Measurements from ENCODE around the gene SLC35F4.

Gene SLC35F4

DNA sequence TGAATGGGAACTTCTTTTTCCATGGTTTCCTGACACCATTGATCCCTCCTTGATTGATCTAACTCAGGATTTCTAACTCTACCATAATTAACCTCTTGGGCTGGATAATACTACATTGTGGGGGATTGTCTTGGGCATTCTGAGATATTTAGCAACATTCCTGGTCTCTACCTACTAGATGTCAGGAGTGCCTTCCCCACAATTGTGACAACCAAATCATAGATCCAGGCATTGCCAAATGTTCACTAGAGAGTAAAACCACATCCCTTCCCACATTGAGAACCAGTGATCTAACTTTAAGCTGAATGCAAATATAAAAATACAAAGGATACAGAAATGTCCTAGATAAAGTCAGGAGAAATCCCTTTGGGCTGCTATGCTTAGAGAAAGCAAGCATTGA, 335.3 kb downstream of the SLC35F4 start:
- Histone ChIP-seq H3K4me3 (replicated peaks; ENCODE audit: insufficient read depth, low read length) (no peak overlapping the region), H3K27ac (replicated peaks) (no peak overlapping the region), H3K27me3 (ENCODE audit: insufficient read depth, poor library complexity, severe bottlenecking) (no peaks in the 10 kb centered on the region)
- TF ChIP-seq POLR2AphosphoS5 (IDR thresholded peaks at IDR 0.05; ENCODE audit: low read depth) (no peak), GABPA (IDR thresholded peaks at IDR 0.05; ENCODE audit: low read depth) (no peak), SPI1 (IDR thresholded peaks at IDR 0.05; ENCODE audit: borderline replicate concordance, low read depth) (no peak)
- TF ChIP-seq, protein P1, sequence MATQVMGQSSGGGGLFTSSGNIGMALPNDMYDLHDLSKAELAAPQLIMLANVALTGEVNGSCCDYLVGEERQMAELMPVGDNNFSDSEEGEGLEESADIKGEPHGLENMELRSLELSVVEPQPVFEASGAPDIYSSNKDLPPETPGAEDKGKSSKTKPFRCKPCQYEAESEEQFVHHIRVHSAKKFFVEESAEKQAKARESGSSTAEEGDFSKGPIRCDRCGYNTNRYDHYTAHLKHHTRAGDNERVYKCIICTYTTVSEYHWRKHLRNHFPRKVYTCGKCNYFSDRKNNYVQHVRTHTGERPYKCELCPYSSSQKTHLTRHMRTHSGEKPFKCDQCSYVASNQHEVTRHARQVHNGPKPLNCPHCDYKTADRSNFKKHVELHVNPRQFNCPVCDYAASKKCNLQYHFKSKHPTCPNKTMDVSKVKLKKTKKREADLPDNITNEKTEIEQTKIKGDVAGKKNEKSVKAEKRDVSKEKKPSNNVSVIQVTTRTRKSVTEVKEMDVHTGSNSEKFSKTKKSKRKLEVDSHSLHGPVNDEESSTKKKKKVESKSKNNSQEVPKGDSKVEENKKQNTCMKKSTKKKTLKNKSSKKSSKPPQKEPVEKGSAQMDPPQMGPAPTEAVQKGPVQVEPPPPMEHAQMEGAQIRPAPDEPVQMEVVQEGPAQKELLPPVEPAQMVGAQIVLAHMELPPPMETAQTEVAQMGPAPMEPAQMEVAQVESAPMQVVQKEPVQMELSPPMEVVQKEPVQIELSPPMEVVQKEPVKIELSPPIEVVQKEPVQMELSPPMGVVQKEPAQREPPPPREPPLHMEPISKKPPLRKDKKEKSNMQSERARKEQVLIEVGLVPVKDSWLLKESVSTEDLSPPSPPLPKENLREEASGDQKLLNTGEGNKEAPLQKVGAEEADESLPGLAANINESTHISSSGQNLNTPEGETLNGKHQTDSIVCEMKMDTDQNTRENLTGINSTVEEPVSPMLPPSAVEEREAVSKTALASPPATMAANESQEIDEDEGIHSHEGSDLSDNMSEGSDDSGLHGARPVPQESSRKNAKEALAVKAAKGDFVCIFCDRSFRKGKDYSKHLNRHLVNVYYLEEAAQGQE (IDR thresholded peaks at IDR 0.05; ENCODE audit: insufficient replicate concordance, low read depth), result no peak
- DNase-seq (ENCODE audit: low read depth in 1 of 2, low spot score in 1 of 2), result no peak

DNA sequence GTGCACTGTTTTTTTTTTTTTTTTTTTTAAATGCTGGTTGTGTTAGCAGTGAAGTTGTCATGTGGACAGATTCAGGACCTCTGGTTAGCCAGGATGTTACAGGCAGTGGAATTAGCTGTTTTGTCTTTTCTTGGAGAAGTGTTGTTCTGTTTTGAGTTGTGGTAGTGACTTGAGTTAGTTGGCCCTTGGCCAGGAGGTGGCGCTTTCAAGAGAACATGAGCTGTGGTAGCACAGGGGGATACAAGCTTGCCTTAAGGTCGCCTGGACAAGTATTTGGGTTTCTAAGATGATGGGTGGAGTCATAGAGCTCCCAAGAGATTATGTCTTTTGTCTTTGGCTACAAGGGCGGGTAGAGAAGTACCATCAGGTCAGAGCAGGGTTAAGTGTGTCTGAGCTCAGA, 338.9 kb downstream of the SLC35F4 start:
- Histone ChIP-seq H3K27ac (replicated peaks) (no peak overlapping the region), H3K27me3 (ENCODE audit: insufficient read depth, poor library complexity, severe bottlenecking) (no peaks in the 10 kb centered on the region), H3K4me3 (replicated peaks; ENCODE audit: insufficient read depth, low read length) (no peak overlapping the region)
- no peak for TF ChIP-seq POLR2AphosphoS5 (IDR thresholded peaks at IDR 0.05; ENCODE audit: low read depth)
- TF ChIP-seq, protein P2, sequence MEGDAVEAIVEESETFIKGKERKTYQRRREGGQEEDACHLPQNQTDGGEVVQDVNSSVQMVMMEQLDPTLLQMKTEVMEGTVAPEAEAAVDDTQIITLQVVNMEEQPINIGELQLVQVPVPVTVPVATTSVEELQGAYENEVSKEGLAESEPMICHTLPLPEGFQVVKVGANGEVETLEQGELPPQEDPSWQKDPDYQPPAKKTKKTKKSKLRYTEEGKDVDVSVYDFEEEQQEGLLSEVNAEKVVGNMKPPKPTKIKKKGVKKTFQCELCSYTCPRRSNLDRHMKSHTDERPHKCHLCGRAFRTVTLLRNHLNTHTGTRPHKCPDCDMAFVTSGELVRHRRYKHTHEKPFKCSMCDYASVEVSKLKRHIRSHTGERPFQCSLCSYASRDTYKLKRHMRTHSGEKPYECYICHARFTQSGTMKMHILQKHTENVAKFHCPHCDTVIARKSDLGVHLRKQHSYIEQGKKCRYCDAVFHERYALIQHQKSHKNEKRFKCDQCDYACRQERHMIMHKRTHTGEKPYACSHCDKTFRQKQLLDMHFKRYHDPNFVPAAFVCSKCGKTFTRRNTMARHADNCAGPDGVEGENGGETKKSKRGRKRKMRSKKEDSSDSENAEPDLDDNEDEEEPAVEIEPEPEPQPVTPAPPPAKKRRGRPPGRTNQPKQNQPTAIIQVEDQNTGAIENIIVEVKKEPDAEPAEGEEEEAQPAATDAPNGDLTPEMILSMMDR (IDR thresholded peaks at IDR 0.05; ENCODE audit: insufficient read depth, low read length), result no peak
- no peak for TF ChIP-seq SPI1 (IDR thresholded peaks at IDR 0.05; ENCODE audit: borderline replicate concordance, low read depth)
- TF ChIP-seq GABPA (IDR thresholded peaks at IDR 0.05; ENCODE audit: low read depth), result no peak
- TF ChIP-seq, protein P1 (IDR thresholded peaks at IDR 0.05; ENCODE audit: insufficient replicate concordance, low read depth), result no peak
- no peak for DNase-seq (ENCODE audit: low read depth in 1 of 2, low spot score in 1 of 2)

DNA sequence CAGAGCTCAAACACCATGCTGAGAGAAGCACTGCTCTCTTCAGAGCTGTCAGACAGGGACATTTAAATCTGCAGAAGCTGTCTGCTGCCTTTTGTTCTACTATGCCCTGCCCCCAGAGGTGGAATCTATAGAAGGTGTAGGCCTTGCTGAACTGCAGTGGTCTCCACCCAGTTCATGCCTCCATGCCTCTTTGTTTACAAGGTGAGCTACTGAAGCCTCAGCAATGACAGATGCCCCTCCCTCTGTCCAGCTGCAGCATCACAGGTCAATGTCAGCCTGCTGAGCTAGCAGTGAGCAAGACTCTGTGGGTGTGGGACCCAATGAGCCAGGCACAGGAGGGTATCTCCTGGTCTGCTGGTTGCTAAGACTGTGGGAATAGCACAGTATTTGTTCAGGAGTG, 346.8 kb downstream of the SLC35F4 start:
- no peak overlapping the region for H3K4me3 ChIP-seq (replicated peaks; ENCODE audit: insufficient read depth, low read length)

More for the DNA sequence above, 346.8 kb downstream of the SLC35F4 start:
- H3K27me3 ChIP-seq (ENCODE audit: insufficient read depth, poor library complexity, severe bottlenecking), result no peaks in the 10 kb centered on the region
- no peak for DNase-seq (ENCODE audit: low read depth in 1 of 2, low spot score in 1 of 2)
- no peak overlapping the region for H3K27ac ChIP-seq (replicated peaks)
- TF ChIP-seq GABPA (IDR thresholded peaks at IDR 0.05; ENCODE audit: low read depth), result no peak
- no peak for TF ChIP-seq POLR2AphosphoS5 (IDR thresholded peaks at IDR 0.05; ENCODE audit: low read depth)
- TF ChIP-seq, protein P2 (IDR thresholded peaks at IDR 0.05; ENCODE audit: insufficient read depth, low read length), result no peak
- no peak for TF ChIP-seq SPI1 (IDR thresholded peaks at IDR 0.05; ENCODE audit: borderline replicate concordance, low read depth)
- TF ChIP-seq, protein P1 (IDR thresholded peaks at IDR 0.05; ENCODE audit: insufficient replicate concordance, low read depth), result no peak
